ENCODE data around the gene ITGBL1. TPM values are rescaled to one million over a fixed set of nuclear protein-coding genes. Genes with fewer than 3 reads are reported as not detected.

ITGBL1 gene
- total and polyA plus RNA-seq, 2 donors (not counting 3 experiments of a cell fraction or from before 2014, with no cell fraction given) = 4.6 to 8.8 TPM

- BruUV-seq (replicated peaks) = no TSS peak
- no peak overlapping the region for H3K27ac ChIP-seq (ENCODE audit: insufficient read depth, low read depth, low read length)
- DNase-seq (ENCODE audit: low read depth, low spot score) (no peak), FAIRE-seq (no peak)
- ChIA-PET CTCF (no interaction called here), POLR2A (no interaction called here)
- H3K9ac ChIP-seq (replicated peaks; ENCODE audit: extremely low read depth, insufficient read depth, low read length) = no peak overlapping the region
- H3K79me2 ChIP-seq (ENCODE audit: control insufficient read depth, insufficient read depth, low read length) = no peaks in the 10 kb centered on the region
- no peaks in the 10 kb centered on the region for H3K36me3 ChIP-seq (ENCODE audit: control insufficient read depth in 2 of 2, extremely low read depth in 1 of 2, insufficient read depth in 2 of 2, low read length in 2 of 2)
- no peak overlapping the region for H2AFZ ChIP-seq (ENCODE audit: low read depth, low read length)
- no peaks in the 10 kb centered on the region for H3K9me3 ChIP-seq (replicated peaks; ENCODE audit: control insufficient read depth, insufficient read depth, low read length)
- TF ChIP-seq, protein P1, sequence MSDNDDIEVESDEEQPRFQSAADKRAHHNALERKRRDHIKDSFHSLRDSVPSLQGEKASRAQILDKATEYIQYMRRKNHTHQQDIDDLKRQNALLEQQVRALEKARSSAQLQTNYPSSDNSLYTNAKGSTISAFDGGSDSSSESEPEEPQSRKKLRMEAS (IDR thresholded peaks at IDR 0.05; ENCODE audit: insufficient read depth, insufficient read length) = no peak
- TF ChIP-seq MYC (IDR thresholded peaks at IDR 0.05; ENCODE audit: low read depth, low read length) (no peak), POLR2AphosphoS5 (IDR thresholded peaks at IDR 0.05; ENCODE audit: insufficient read depth, low read depth, low read length) (no peak), CTCF (IDR thresholded peaks at IDR 0.05; ENCODE audit: extremely low read depth in 1 of 2, insufficient read depth in 1 of 2, low read depth in 1 of 2, low read length in 2 of 2) (no peak)
- intact Hi-C loops (cut with micrococcal nuclease) = no loop called here
- H3K4me3 ChIP-seq (replicated peaks in 1 of 3; ENCODE audit: insufficient read depth in 1 of 3, low read depth in 1 of 3, low read length in 3 of 3) = no peak overlapping the region
- no peaks in the 10 kb centered on the region for H3K9me1 ChIP-seq (replicated peaks; ENCODE audit: control insufficient read depth, extremely low read depth, insufficient read depth, low read length)
- H4K20me1 ChIP-seq (replicated peaks; ENCODE audit: control insufficient read depth, extremely low read depth, insufficient read depth, low read length) = no peaks in the 10 kb centered on the region
- H3K4me2 ChIP-seq (ENCODE audit: insufficient read depth, low read length) = no peak overlapping the region
- dilution Hi-C loops (cut with MboI; ENCODE audit: extremely low pct_ligation_motif_present, low sequenced_read_pairs) = no loop called here
- H3K4me1 ChIP-seq (ENCODE audit: control insufficient read depth, extremely low read depth, insufficient read depth, low read length) = no peaks in the 10 kb centered on the region
- no peaks in the 10 kb centered on the region for H3K27me3 ChIP-seq (ENCODE audit: control insufficient read depth in 2 of 2, insufficient read depth in 2 of 2, low read length in 2 of 2)
Measured at GRCh38 chr13:101425623-101426022, 26.9 kb upstream of the ITGBL1 start.

DNA sequence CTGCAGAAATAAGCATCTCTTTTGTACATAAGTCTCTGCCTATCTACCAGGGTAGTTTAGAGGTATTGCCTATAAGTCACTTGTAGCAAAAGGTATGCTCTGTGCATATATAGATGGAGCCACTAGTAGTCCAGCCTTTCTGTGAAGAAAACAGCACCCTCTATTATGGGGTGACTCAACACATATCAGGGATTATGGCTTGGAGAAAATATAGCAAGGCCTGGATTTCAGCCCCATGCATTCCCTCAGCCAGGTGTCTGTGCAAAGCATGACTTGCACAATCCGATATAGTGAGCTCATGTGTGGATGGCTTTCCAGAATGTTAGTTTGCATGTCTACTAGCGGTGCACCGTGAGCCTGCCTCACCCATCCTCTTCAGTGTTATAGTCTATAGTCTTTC lies 22.7 kb upstream of the ITGBL1 start:
- intact Hi-C loops (cut with micrococcal nuclease) (no loop called here), dilution Hi-C loops (cut with MboI; ENCODE audit: extremely low pct_ligation_motif_present, low sequenced_read_pairs) (no loop called here)
- no peaks in the 10 kb centered on the region for H3K9me3 ChIP-seq (replicated peaks; ENCODE audit: control insufficient read depth, insufficient read depth, low read length)
- H3K9me1 ChIP-seq (replicated peaks; ENCODE audit: control insufficient read depth, extremely low read depth, insufficient read depth, low read length) = no peaks in the 10 kb centered on the region
- H3K9ac ChIP-seq (replicated peaks; ENCODE audit: extremely low read depth, insufficient read depth, low read length) = no peak overlapping the region
- no peaks in the 10 kb centered on the region for H3K27me3 ChIP-seq (ENCODE audit: control insufficient read depth in 2 of 2, insufficient read depth in 2 of 2, low read length in 2 of 2)
- TF ChIP-seq POLR2AphosphoS5 (IDR thresholded peaks at IDR 0.05; ENCODE audit: insufficient read depth, low read depth, low read length) = no peak
- no peak for TF ChIP-seq MYC (IDR thresholded peaks at IDR 0.05; ENCODE audit: low read depth, low read length)
- no peak for TF ChIP-seq JUN (IDR thresholded peaks at IDR 0.05; ENCODE audit: borderline replicate concordance, insufficient read depth, insufficient read length, low read depth)
- no peak for TF ChIP-seq EZH2 (IDR thresholded peaks at IDR 0.05; ENCODE audit: borderline replicate concordance, low read depth, low read length, severe bottlenecking)
- TF ChIP-seq POLR2A (IDR thresholded peaks at IDR 0.05; ENCODE audit: low read depth, low read length) = no peak
- no peak for TF ChIP-seq FOS (IDR thresholded peaks at IDR 0.05; ENCODE audit: borderline replicate concordance, insufficient read depth, low read length)
- TF ChIP-seq GATA2 (IDR thresholded peaks at IDR 0.05; ENCODE audit: insufficient read depth, insufficient read length, low read depth, low read length) = no peak
- TF ChIP-seq CTCF (IDR thresholded peaks at IDR 0.05; ENCODE audit: extremely low read depth in 1 of 2, insufficient read depth in 1 of 2, low read depth in 1 of 2, low read length in 2 of 2) = no peak
- TF ChIP-seq, protein P1 (IDR thresholded peaks at IDR 0.05; ENCODE audit: insufficient read depth, insufficient read length) = no peak
- H3K27ac ChIP-seq (ENCODE audit: insufficient read depth, low read depth, low read length) = no peak overlapping the region
- H3K4me3 ChIP-seq (replicated peaks in 1 of 3; ENCODE audit: insufficient read depth in 1 of 3, low read depth in 1 of 3, low read length in 3 of 3) = no peak overlapping the region
- no peaks in the 10 kb centered on the region for H3K36me3 ChIP-seq (ENCODE audit: control insufficient read depth in 2 of 2, extremely low read depth in 1 of 2, insufficient read depth in 2 of 2, low read length in 2 of 2)
- H3K4me2 ChIP-seq (ENCODE audit: insufficient read depth, low read length) = no peak overlapping the region
- POLR2A ChIA-PET = no interaction called here
- CTCF ChIA-PET = no interaction called here
- H2AFZ ChIP-seq (ENCODE audit: low read depth, low read length) = no peak overlapping the region
- no peaks in the 10 kb centered on the region for H4K20me1 ChIP-seq (replicated peaks; ENCODE audit: control insufficient read depth, extremely low read depth, insufficient read depth, low read length)
- H3K79me2 ChIP-seq (ENCODE audit: control insufficient read depth, insufficient read depth, low read length) = no peaks in the 10 kb centered on the region
- no peak for FAIRE-seq
- H3K4me1 ChIP-seq (ENCODE audit: control insufficient read depth, extremely low read depth, insufficient read depth, low read length) = no peaks in the 10 kb centered on the region
- DNase-seq (ENCODE audit: low read depth, low spot score) = no peak
- no TSS peak for BruUV-seq (replicated peaks)

Data from endothelial cell of umbilical vein (primary cell).